ENCODE data around the gene FAM186B.

FAM186B gene

GRCh38 chr12:49556391-49557186 lies 48.9 kb downstream of the FAM186B start:
- Mint-ChIP-seq H3K36me3 (ENCODE audit: low read depth) (peaks cover 29% of the 10 kb centered on the region), H3K4me3 (no peak overlapping the region)

GRCh38 chr12:49555631-49556390 lies 49.6 kb downstream of the FAM186B start:
- Mint-ChIP-seq H3K4me3 (no peak overlapping the region), H3K27me3 (ENCODE audit: low read depth, poor library complexity) (peaks cover 28% of the 10 kb centered on the region), H3K27ac (no peak overlapping the region), H3K4me1 (peaks cover 12% of the 10 kb centered on the region), H3K36me3 (ENCODE audit: low read depth) (peaks cover 26% of the 10 kb centered on the region), H3K9me3 (no peaks in the 10 kb centered on the region)
- DNase-seq: no peak
- TF ChIP-seq CTCF (IDR thresholded peaks at IDR 0.05): no peak

More at GRCh38 chr12:49556391-49557186, 48.9 kb downstream of the FAM186B start:
- no peak overlapping the region for H3K27ac Mint-ChIP-seq
- TF ChIP-seq CTCF (IDR thresholded peaks at IDR 0.05): no peak
- peaks cover 20% of the 10 kb centered on the region for H3K27me3 Mint-ChIP-seq (ENCODE audit: low read depth, poor library complexity)
- H3K4me1 Mint-ChIP-seq: peaks cover 12% of the 10 kb centered on the region
- DNase-seq: no peak
- no peaks in the 10 kb centered on the region for H3K9me3 Mint-ChIP-seq

GRCh38 chr12:49554266-49554665 lies 51.2 kb downstream of the FAM186B start:
- H3K36me3 Mint-ChIP-seq (ENCODE audit: low read depth): peaks cover 13% of the 10 kb centered on the region
- no peak for DNase-seq
- H3K9me3 Mint-ChIP-seq: no peaks in the 10 kb centered on the region
- peaks cover 12% of the 10 kb centered on the region for H3K4me1 Mint-ChIP-seq
- H3K4me3 Mint-ChIP-seq: no peak overlapping the region
- peaks cover 40% of the 10 kb centered on the region for H3K27me3 Mint-ChIP-seq (ENCODE audit: low read depth, poor library complexity)
- TF ChIP-seq CTCF (IDR thresholded peaks at IDR 0.05): no peak
- H3K27ac Mint-ChIP-seq: no peak overlapping the region

GRCh38 chr12:49553512-49554088 lies 51.8 kb downstream of the FAM186B start:
- Mint-ChIP-seq H3K9me3 (no peaks in the 10 kb centered on the region), H3K27ac (no peak overlapping the region), H3K27me3 (ENCODE audit: low read depth, poor library complexity) (peaks cover 46% of the 10 kb centered on the region), H3K4me1 (peaks cover 16% of the 10 kb centered on the region), H3K36me3 (ENCODE audit: low read depth) (peaks cover 7% of the 10 kb centered on the region), H3K4me3 (no peak overlapping the region)
- no peak for DNase-seq
- peak; percentile 37 for TF ChIP-seq CTCF (IDR thresholded peaks at IDR 0.05)

GRCh38 chr12:49552899-49553298 lies 52.5 kb downstream of the FAM186B start:
- peaks cover 53% of the 10 kb centered on the region for H3K27me3 Mint-ChIP-seq (ENCODE audit: low read depth, poor library complexity)
- peaks cover 4% of the 10 kb centered on the region for H3K36me3 Mint-ChIP-seq (ENCODE audit: low read depth)
- no peak overlapping the region for H3K4me3 Mint-ChIP-seq
- H3K9me3 Mint-ChIP-seq: no peaks in the 10 kb centered on the region
- no peak for TF ChIP-seq CTCF (IDR thresholded peaks at IDR 0.05)
- no peak for DNase-seq
- no peak overlapping the region for H3K27ac Mint-ChIP-seq
- H3K4me1 Mint-ChIP-seq: peaks cover 16% of the 10 kb centered on the region
